GM18508 (cell line): Measurements from ENCODE around the gene MAP2K1.
A peak's percentile ranks its signal among the peaks of the same experiment; 100 is the strongest.
"Not testable (repeated sequence)": the region's sequence is repeated elsewhere in the genome, so short reads cannot be mapped to it uniquely, and the experiment has no call there.

Source experiments
- ATAC-seq: cut with Tn5 transposase; IDR thresholded peaks from one replicate; pipeline ENCODE4 v1.9.1; 2021; ENCODE audit warnings: moderate number of reproducible peaks; ENCODE audit not compliant: insufficient read depth, unreplicated experiment

Gene MAP2K1

DNA sequence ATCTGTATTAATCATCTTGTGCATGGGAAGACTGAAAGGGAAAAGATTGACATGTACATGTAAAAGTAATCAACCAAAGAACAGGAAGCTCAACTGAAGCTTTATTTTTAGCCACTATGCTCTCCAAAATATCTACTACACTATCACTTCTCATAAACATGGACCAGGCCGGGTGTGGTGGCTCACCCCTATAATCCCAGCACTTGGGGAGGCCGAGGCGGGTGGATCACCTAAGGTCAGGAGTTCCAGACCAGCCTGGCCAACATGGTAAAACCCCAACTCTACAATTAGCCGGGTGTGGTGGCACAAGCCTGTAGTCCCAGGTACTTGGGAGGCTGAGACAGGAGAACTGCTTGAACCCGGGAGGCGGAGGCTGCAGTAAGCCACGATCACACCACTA lies 113.6 kb downstream of the MAP2K1 start:
- ATAC-seq = not testable (repeated sequence)

DNA sequence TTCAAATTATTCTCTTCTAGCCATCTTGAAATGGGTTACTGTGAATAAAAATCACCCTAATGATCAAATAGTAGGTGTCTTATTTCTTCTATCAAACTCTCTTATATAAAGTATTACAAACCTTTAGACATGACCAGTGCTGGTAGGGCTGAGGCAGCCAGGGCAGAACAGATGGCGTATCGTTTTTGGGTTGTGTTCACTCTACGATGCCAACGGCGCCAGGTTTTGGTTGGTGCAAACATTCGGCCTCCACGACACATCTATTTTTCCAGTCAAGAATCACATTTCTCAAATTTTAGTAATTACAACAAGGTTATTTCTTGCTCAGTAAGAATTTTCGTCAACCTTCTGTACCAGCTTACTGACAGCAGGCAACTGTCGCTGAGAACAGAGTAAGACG lies 115.8 kb downstream of the MAP2K1 start:
- no peak for ATAC-seq

DNA sequence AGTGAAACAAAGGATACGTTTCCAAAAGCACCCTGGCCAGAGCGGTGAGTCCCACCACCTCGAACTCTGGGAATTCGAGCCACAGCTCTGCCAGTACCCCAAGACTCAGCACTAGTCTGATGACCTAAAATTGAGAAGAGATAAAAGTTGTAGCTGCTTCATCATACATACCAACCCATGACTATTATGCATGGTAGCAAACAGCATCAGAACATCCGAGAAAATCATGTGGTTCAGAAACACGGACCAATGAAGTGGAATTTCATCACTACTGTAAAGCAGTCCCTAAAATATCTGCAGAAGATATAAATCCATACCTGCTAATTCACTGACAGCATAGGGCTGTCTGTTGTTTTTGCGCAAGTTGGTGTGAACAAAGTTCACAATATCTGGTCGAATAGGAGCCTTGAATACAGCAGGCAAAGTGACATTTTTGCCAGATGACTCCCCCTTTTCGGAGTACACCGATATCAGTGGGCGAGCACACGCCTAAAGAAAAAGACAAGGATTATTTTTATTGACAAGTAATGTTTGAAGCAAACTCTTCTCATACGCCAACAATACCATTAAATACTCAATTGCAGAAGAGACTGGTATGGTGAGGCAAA lies 116.4 kb downstream of the MAP2K1 start:
- ATAC-seq = not testable (repeated sequence)

DNA sequence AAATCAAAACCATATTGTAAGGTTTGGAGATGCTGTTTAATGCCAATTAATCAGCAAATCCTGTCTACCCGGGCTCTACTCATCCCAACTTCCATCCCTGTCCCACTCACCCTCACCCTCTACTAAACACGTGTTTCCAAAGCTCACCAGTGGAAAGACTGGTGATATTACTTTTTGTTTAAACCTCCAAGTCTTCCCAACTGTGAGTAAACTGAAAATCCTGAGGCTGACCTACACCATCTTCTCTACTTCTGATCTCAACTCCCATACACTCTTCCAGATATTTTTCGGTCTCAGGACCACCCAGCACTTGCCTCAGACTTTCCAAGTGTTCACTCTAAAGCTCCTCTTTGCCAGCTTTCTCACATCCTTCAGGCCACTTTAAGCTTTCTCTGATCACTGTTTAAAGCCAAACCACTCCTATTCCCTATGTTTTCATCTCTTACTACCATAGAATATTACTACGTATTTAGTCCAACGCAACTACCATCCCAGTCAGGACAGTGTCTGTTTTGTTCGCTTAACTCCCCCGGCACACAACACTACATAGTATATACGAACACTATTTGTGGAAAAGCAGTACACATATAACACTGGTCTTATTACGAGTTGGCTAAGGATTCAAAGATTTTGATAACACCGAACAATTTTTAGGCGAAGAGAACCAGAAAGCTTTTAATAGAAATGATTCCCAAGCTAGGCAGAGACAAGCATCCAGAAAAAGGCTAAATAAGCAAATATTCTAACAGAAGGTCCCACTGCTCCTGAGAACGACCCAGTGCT lies 117.3 kb downstream of the MAP2K1 start:
- ATAC-seq = no peak

DNA sequence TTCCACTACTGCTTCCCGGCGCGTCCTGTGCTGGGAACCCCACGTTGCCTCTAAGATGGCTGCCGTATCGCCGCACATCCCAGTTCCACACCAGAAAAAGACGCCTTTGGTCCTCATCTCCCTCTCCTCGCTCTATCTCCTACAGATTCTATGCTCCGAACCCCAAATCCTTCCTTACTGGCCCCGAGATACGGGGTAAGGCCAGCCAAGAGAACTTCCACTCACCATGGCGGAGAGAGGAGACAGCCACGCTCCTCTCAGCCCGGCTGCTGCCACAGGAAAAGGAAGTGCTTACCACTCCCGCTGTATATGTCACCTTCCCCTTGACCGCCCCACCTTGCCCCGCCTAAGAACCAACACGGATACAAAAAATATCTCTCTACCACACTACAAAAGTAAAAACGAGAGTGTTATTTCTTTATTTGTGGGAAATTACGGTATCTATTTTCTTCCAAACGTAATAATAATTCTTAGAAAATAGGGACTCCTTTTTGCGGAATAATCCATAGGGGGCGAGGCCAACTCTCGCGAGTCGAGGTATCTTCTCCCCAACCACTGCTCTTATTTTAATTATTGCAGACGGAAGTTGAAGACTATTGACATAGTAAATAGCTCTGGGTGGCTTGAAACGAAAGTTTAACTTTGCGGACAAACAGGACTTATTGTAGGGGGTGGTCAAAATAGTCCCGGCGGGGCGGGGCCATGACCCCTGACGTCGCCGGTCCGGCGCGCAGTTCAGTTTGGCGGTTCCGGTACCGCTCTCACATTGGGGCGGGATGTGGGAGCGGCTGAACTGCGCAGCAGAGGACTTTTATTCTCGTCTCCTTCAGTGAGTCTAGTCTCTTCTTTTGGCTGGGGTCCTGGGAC lies 118.1 kb downstream of the MAP2K1 start, which contains the start of the genes RPL4 and ZWILCH:
TSS of gene RPL4 (minus strand) at position 293 of the 867 bp plus-strand sequence. CDS start at position 228, 65 bp downstream.
TSS of gene ZWILCH (plus strand) at position 764 of the 867 bp plus-strand sequence. CDS start at position 777, 13 bp downstream.
- ATAC-seq = peak; percentile 53

DNA sequence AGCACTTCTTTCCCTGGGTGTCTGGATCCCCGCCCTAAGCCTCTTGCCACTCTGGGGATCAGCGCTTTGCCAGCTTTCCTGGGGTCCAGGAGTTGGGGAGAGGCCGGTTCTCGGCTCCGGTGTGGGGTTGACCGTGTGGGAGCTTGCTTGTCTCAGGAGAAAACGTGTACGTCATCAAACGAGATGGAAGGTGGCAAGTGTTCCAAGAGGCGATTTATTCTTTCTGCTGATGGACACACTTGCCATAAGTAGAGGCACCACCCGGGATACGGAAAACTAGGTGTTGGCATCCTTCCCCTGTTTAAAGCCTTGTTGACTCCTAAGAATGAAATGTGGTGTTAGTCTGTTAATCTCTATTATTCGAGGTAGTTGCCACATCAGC lies 118.7 kb downstream of the MAP2K1 start:
- ATAC-seq = no peak

DNA sequence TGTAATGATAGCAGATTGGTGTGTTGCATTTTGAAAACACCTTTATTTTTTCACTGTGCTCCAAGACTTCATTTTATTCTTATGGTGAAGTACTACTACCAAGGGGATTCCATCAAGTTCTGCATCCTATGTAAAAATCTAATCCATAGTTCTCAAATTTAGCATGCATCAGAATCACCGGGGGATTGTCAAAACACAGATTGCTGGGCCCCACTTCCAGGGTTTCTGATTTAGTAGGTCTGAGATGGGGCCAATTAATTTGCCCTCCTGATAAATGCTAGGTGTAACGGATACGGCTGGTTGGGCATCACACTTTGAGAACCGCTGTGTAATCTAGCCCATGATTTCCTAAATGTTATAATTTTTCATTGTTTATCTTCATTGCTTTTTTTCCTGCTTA lies 119.1 kb downstream of the MAP2K1 start:
- ATAC-seq = no peak

DNA sequence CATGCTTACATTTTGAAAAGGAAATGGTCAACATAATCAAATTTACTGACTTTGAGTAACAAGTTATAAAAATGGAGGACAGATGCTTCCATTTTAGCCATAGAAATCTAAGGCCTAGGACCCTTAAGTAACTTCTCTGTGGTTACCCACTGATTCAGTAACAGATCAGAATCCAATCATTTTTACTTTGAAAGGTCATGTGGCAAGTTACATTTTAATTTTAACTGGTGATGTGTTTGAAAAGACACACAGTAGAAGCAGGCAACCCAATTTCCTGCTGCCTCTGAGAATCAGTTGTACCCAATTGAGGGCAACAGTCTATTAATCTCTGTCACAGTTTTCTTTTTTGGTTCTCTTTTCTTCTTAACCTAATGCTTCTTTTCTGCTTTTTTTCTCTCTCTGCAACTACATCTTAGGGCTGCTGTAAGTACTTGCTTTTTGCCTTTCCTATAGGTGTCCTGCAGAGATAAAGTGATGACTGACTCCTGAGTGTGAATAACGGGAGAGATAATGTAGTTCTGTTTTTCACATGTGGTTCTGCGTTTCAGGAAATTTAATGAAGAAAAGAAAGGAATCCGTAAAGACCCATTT lies 121.7 kb downstream of the MAP2K1 start:
- ATAC-seq = no peak

DNA sequence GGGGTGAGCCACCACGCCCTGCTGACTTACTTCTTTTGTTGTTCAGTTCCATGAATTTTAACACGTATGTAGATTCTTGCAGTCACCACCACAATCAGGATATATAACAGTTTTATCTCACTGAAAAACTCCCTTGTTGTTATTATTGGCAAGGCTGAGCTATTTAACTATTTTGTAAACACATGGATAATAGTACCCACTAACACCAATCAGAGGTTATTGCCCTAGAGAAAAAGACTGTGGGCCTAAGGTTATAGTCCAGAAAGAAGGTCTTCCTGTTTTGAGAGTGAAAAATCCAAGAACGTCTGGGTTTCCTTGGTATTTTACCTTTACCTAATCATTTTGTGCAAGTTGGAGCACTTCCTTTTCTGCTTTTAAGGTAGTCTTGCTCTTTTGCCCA lies 127.9 kb downstream of the MAP2K1 start:
- ATAC-seq = no peak

DNA sequence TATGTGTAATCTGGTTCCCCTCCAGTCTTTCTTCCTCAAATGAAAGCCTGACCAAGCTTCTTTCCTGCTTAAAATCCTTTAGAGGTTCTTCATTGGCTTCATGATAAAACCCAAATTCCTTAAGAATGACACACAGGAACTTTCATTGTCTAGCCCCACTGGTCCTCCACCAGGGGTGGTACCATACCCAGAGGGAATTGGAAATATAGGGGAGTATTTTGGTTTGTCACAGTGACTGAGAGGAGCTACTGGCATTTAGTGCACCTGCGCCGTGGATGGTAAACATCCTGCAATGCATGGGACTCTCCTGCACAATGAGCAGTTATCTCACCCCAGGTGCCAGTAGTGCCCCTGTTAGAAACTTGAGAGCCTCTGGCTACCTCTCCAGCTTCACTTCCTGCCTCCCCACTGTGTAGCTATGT lies 129.2 kb downstream of the MAP2K1 start:
- ATAC-seq = no peak

DNA sequence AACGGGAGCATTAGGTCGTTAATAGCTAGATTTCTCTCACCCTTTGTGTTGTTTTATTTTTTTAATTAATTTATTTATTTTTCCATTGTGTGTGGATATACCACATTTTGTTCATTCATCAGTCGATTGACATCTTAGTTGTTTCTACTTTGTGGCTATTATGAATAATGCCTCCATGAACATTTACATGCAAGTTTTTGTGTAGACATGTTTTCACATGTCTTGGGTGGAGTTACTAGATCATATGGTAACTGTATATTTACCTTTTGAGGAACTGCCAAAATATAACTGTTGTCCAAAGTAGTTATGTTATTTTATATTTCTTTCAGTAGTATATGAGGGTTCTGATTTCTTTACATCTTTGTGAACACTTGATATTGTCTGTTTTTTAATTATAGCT lies 137.2 kb downstream of the MAP2K1 start:
- no peak for ATAC-seq

DNA sequence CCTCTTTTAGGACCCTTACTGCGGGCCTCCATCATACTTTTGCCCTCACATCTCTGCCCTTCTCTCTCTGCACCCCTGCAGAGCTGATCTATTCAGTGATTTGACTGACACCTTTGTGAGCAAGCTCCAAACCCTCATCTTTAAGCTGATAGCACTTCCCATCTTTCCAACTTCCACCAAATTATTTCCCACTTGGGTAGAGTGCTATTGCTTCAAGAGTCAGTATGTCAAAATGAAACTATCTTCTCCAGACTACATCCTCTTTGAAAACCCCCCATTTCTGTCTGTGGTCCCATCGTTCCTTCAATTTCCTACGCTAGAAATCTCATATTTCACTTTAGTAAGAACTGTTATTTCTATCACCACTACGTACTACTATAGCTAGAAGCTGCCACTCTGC lies 138.1 kb downstream of the MAP2K1 start:
- ATAC-seq = no peak

DNA sequence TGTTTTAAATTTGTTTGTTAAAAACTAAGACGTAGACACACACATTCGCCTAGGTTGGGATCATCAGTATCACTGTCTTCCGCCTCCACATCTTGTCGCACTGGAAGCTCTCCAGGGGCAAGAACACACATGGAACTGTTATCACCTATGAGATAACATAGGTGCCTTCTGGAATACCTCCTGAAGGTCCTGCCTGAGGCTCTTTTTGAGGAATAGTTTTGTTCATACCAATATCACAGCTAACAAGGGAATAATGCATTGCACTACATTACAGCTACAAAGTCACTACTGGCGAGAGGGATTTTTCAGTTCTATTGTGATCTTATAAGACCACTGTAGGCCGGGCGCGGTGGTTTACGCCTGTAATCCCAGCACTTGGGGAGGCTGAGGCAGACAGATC lies 148.3 kb downstream of the MAP2K1 start:
- ATAC-seq = no peak
